SK-N-SH (cell line): ENCODE results near the gene TRIM65.

Experiments used
- EZH2phosphoT487 ChIP-seq: fragments of 200-600 bp; sonication (generic); IDR thresholded peaks from 2 replicates; pipeline ENCODE4 v1.6.1; 2017; ENCODE audit warnings: low read depth, mixed run types, mild to moderate bottlenecking, antibody characterized with exemption, moderate library complexity, borderline replicate concordance
- FOXJ3 ChIP-seq: sonication (generic); formaldehyde crosslinking; IDR thresholded peaks from 2 replicates; pipeline ENCODE4 v1.5.1; 2020; ENCODE audit warnings: mild to moderate bottlenecking, missing genetic modification reagents
- JUND ChIP-seq: IDR thresholded peaks from 2 replicates; pipeline ENCODE4 v1.4.0; 2012
- RAD21 ChIP-seq: IDR thresholded peaks from 2 replicates; pipeline ENCODE4 v1.6.1; 2012; ENCODE audit warnings: mild to moderate bottlenecking, low read length
- RCOR1 ChIP-seq: fragments of 150-350 bp; IDR thresholded peaks from 2 replicates; pipeline ENCODE4 v1.6.1; 2017; ENCODE audit warnings: antibody characterized with exemption, low read length
- TCF12 ChIP-seq: IDR thresholded peaks from 2 replicates; pipeline ENCODE4 v1.4.0; 2012
- TEAD4 ChIP-seq: IDR thresholded peaks from 2 replicates; pipeline ENCODE4 v1.4.0; 2012; ENCODE audit warnings: mild to moderate bottlenecking, borderline replicate concordance; ENCODE audit not compliant: insufficient read depth
- USF2 ChIP-seq: fragments of 150-350 bp; IDR thresholded peaks from 2 replicates; pipeline ENCODE4 v1.6.1; 2017; ENCODE audit warnings: antibody characterized with exemption, low read length, low read depth, borderline replicate concordance
- TF ChIP-seq, protein P1 (sequence below): IDR thresholded peaks from 2 replicates; pipeline ENCODE4 v1.4.0; 2012; ENCODE audit warnings: low read depth, borderline replicate concordance
- TF ChIP-seq, protein P2 (sequence below): IDR thresholded peaks from 2 replicates; pipeline ENCODE4 v1.4.0; 2012; ENCODE audit warnings: low read depth, borderline replicate concordance
- TF ChIP-seq, protein P3 (sequence below): IDR thresholded peaks from 2 replicates; pipeline ENCODE4 v1.6.1; 2012; ENCODE audit warnings: mild to moderate bottlenecking, low read depth, low read length, moderate library complexity
- TF ChIP-seq, protein P4 (sequence below): fragments of 200-600 bp; sonication (generic); IDR thresholded peaks from 2 replicates; pipeline ENCODE4 v1.6.1; 2017; ENCODE audit warnings: antibody characterized with exemption, mild to moderate bottlenecking, moderate library complexity
- TF ChIP-seq, protein P5 (sequence below): IDR thresholded peaks from 2 replicates; pipeline ENCODE4 v1.4.0; 2012; ENCODE audit warnings: low read depth
- TF ChIP-seq, protein P6 (sequence below): IDR thresholded peaks from 2 replicates; pipeline ENCODE4; 2012

GRCh38 chr17:75889454-75889853 is 7.3 kb downstream of the TRIM65 start:
- TF ChIP-seq, protein P1, sequence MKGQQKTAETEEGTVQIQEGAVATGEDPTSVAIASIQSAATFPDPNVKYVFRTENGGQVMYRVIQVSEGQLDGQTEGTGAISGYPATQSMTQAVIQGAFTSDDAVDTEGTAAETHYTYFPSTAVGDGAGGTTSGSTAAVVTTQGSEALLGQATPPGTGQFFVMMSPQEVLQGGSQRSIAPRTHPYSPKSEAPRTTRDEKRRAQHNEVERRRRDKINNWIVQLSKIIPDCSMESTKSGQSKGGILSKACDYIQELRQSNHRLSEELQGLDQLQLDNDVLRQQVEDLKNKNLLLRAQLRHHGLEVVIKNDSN: no peak
- TF ChIP-seq RCOR1 (no peak), FOXJ3 (CRISPR knock-in tag) (no peak), USF2 (no peak), TEAD4 (no peak), JUND (no peak), EZH2phosphoT487 (no peak), TCF12 (no peak), RAD21 (no peak)
- TF ChIP-seq, protein P2, sequence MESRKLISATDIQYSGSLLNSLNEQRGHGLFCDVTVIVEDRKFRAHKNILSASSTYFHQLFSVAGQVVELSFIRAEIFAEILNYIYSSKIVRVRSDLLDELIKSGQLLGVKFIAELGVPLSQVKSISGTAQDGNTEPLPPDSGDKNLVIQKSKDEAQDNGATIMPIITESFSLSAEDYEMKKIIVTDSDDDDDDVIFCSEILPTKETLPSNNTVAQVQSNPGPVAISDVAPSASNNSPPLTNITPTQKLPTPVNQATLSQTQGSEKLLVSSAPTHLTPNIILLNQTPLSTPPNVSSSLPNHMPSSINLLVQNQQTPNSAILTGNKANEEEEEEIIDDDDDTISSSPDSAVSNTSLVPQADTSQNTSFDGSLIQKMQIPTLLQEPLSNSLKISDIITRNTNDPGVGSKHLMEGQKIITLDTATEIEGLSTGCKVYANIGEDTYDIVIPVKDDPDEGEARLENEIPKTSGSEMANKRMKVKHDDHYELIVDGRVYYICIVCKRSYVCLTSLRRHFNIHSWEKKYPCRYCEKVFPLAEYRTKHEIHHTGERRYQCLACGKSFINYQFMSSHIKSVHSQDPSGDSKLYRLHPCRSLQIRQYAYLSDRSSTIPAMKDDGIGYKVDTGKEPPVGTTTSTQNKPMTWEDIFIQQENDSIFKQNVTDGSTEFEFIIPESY: no peak
- TF ChIP-seq, protein P3, sequence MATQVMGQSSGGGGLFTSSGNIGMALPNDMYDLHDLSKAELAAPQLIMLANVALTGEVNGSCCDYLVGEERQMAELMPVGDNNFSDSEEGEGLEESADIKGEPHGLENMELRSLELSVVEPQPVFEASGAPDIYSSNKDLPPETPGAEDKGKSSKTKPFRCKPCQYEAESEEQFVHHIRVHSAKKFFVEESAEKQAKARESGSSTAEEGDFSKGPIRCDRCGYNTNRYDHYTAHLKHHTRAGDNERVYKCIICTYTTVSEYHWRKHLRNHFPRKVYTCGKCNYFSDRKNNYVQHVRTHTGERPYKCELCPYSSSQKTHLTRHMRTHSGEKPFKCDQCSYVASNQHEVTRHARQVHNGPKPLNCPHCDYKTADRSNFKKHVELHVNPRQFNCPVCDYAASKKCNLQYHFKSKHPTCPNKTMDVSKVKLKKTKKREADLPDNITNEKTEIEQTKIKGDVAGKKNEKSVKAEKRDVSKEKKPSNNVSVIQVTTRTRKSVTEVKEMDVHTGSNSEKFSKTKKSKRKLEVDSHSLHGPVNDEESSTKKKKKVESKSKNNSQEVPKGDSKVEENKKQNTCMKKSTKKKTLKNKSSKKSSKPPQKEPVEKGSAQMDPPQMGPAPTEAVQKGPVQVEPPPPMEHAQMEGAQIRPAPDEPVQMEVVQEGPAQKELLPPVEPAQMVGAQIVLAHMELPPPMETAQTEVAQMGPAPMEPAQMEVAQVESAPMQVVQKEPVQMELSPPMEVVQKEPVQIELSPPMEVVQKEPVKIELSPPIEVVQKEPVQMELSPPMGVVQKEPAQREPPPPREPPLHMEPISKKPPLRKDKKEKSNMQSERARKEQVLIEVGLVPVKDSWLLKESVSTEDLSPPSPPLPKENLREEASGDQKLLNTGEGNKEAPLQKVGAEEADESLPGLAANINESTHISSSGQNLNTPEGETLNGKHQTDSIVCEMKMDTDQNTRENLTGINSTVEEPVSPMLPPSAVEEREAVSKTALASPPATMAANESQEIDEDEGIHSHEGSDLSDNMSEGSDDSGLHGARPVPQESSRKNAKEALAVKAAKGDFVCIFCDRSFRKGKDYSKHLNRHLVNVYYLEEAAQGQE: no peak
- TF ChIP-seq, protein P4, sequence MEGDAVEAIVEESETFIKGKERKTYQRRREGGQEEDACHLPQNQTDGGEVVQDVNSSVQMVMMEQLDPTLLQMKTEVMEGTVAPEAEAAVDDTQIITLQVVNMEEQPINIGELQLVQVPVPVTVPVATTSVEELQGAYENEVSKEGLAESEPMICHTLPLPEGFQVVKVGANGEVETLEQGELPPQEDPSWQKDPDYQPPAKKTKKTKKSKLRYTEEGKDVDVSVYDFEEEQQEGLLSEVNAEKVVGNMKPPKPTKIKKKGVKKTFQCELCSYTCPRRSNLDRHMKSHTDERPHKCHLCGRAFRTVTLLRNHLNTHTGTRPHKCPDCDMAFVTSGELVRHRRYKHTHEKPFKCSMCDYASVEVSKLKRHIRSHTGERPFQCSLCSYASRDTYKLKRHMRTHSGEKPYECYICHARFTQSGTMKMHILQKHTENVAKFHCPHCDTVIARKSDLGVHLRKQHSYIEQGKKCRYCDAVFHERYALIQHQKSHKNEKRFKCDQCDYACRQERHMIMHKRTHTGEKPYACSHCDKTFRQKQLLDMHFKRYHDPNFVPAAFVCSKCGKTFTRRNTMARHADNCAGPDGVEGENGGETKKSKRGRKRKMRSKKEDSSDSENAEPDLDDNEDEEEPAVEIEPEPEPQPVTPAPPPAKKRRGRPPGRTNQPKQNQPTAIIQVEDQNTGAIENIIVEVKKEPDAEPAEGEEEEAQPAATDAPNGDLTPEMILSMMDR: no peak
- TF ChIP-seq, protein P5, sequence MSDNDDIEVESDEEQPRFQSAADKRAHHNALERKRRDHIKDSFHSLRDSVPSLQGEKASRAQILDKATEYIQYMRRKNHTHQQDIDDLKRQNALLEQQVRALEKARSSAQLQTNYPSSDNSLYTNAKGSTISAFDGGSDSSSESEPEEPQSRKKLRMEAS: no peak
- TF ChIP-seq, protein P6, sequence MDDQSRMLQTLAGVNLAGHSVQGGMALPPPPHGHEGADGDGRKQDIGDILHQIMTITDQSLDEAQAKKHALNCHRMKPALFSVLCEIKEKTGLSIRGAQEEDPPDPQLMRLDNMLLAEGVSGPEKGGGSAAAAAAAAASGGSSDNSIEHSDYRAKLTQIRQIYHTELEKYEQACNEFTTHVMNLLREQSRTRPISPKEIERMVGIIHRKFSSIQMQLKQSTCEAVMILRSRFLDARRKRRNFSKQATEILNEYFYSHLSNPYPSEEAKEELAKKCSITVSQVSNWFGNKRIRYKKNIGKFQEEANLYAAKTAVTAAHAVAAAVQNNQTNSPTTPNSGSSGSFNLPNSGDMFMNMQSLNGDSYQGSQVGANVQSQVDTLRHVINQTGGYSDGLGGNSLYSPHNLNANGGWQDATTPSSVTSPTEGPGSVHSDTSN: no peak
